Chondrocyte (in vitro differentiated cells): Measurements from ENCODE around the gene GRWD1. TPM values are rescaled to one million over a fixed set of nuclear protein-coding genes. Genes with fewer than 3 reads are reported as not detected.

ENCODE experiments used
- DNase-seq: peaks from one replicate; pipeline ENCODE4 v3.0.0; 2021; ENCODE audit warnings: mixed read lengths, low spot score
- H3K27ac Mint-ChIP-seq: one replicate; pipeline ENCODE4 v1.8.0; 2021; ENCODE audit warnings: mild to moderate bottlenecking, moderate library complexity, mixed read lengths; ENCODE audit not compliant: unreplicated experiment
- H3K27me3 Mint-ChIP-seq: 2 replicates; pipeline ENCODE4 v1.8.0; 2021; ENCODE audit warnings: low read depth, mixed read lengths
- H3K36me3 Mint-ChIP-seq: 2 replicates; pipeline ENCODE4 v1.8.0; 2021; ENCODE audit warnings: low read depth, mixed read lengths
- H3K4me1 Mint-ChIP-seq: 2 replicates; pipeline ENCODE4 v1.8.0; 2021; ENCODE audit warnings: low read depth, mild to moderate bottlenecking, mixed read lengths
- H3K4me3 Mint-ChIP-seq: one replicate; pipeline ENCODE4 v1.8.0; 2021; ENCODE audit warnings: mild to moderate bottlenecking, moderate library complexity, mixed read lengths; ENCODE audit not compliant: unreplicated experiment
- H3K9me3 Mint-ChIP-seq: 2 replicates; pipeline ENCODE4 v1.8.0; 2021; ENCODE audit warnings: low read depth, mixed read lengths
- CTCF ChIP-seq: fragments of 200-600 bp; sonication (generic); IDR thresholded peaks from 2 replicates; pipeline ENCODE4 v1.5.0; 2021; ENCODE audit warnings: antibody characterized with exemption, mild to moderate bottlenecking, moderate library complexity
- total RNA-seq: library from RNA; stranded (reverse); gene quantifications from 3 replicates; pipeline ENCODE4 v1.2.1, GENCODE V29; 2021

Gene GRWD1
- total RNA-seq, 1 donor from 2014 or later: 20.7 TPM

- no peaks in the 10 kb centered on the region for H3K36me3 Mint-ChIP-seq
- no peak for TF ChIP-seq CTCF
- no peak for DNase-seq
- H3K4me3 Mint-ChIP-seq: peak overlapping the region; percentile 40
- peaks cover 4% of the 10 kb centered on the region for H3K27me3 Mint-ChIP-seq
- no peaks in the 10 kb centered on the region for H3K9me3 Mint-ChIP-seq
- H3K27ac Mint-ChIP-seq: no peak overlapping the region
- peaks cover 61% of the 10 kb centered on the region for H3K4me1 Mint-ChIP-seq
These were observed 45.4 kb downstream of the GRWD1 start for GRCh38 chr19:48490981-48491792.

GRCh38 chr19:48491793-48492123 is 46.0 kb downstream of the GRWD1 start:
- Mint-ChIP-seq H3K4me1 (peaks cover 57% of the 10 kb centered on the region), H3K27ac (no peak overlapping the region)
- TF ChIP-seq CTCF: no peak

GRCh38 chr19:48492925-48493717 is 47.3 kb downstream of the GRWD1 start:
- Mint-ChIP-seq H3K27me3 (peaks cover 6% of the 10 kb centered on the region), H3K4me1 (peaks cover 48% of the 10 kb centered on the region), H3K36me3 (no peaks in the 10 kb centered on the region), H3K9me3 (no peaks in the 10 kb centered on the region), H3K27ac (peak overlapping the region; percentile 88), H3K4me3 (peak overlapping the region; percentile 73)
- no peak for TF ChIP-seq CTCF
- no peak for DNase-seq

More at GRCh38 chr19:48491793-48492123, 46.0 kb downstream of the GRWD1 start:
- H3K4me3 Mint-ChIP-seq: no peak overlapping the region
- no peaks in the 10 kb centered on the region for H3K9me3 Mint-ChIP-seq
- DNase-seq: no peak
- peaks cover 4% of the 10 kb centered on the region for H3K27me3 Mint-ChIP-seq
- no peaks in the 10 kb centered on the region for H3K36me3 Mint-ChIP-seq

- TF ChIP-seq CTCF: no peak
- peaks cover 8% of the 10 kb centered on the region for H3K27me3 Mint-ChIP-seq
- no peaks in the 10 kb centered on the region for H3K9me3 Mint-ChIP-seq
- peak overlapping the region; percentile 73 for H3K4me3 Mint-ChIP-seq
- H3K4me1 Mint-ChIP-seq: peaks cover 41% of the 10 kb centered on the region
- DNase-seq: no peak
- no peaks in the 10 kb centered on the region for H3K36me3 Mint-ChIP-seq
- peak overlapping the region; percentile 63 for H3K27ac Mint-ChIP-seq
These were observed 48.1 kb downstream of the GRWD1 start for GRCh38 chr19:48493718-48494401.

- no peak for TF ChIP-seq CTCF
- Mint-ChIP-seq H3K36me3 (no peaks in the 10 kb centered on the region), H3K27me3 (peaks cover 16% of the 10 kb centered on the region), H3K4me1 (peaks cover 33% of the 10 kb centered on the region), H3K4me3 (no peak overlapping the region), H3K9me3 (no peaks in the 10 kb centered on the region), H3K27ac (peak overlapping the region; percentile 17)
- no peak for DNase-seq
These were observed 49.6 kb downstream of the GRWD1 start for GRCh38 chr19:48495396-48495795.
